ENCODE measurements around the gene ARID5B.

The ARID5B gene

GRCh38 chr10:62130948-62131347 lies 229.4 kb downstream of the ARID5B start:
- Histone ChIP-seq H3K27ac (ENCODE audit: low read length) (no peak overlapping the region), H3K4me1 (ENCODE audit: control insufficient read depth, insufficient read depth, low read length) (no peaks in the 10 kb centered on the region), H3K9me3 (ENCODE audit: control insufficient read depth in 2 of 2, low read length in 2 of 2) (no peaks in the 10 kb centered on the region)

GRCh38 chr10:62131724-62132123 lies 230.2 kb downstream of the ARID5B start:
- Histone ChIP-seq H3K27ac (ENCODE audit: low read length) (no peak overlapping the region), H3K4me1 (ENCODE audit: control insufficient read depth, insufficient read depth, low read length) (no peaks in the 10 kb centered on the region), H3K27me3 (ENCODE audit: control insufficient read depth in 1 of 2, insufficient read depth in 2 of 2, low read length in 2 of 2) (no peaks in the 10 kb centered on the region), H3K9me3 (ENCODE audit: control insufficient read depth in 2 of 2, low read length in 2 of 2) (no peaks in the 10 kb centered on the region), H3K36me3 (ENCODE audit: control insufficient read depth in 2 of 2, insufficient read depth in 2 of 2, low read length in 2 of 2) (no peaks in the 10 kb centered on the region), H3K4me3 (ENCODE audit: low read length in 2 of 2) (no peak overlapping the region), H3K9ac (ENCODE audit: low read length in 2 of 2) (no peak overlapping the region)

More at GRCh38 chr10:62130948-62131347, 229.4 kb downstream of the ARID5B start:
- Histone ChIP-seq H3K9ac (ENCODE audit: low read length in 2 of 2) (no peak overlapping the region), H3K4me3 (ENCODE audit: low read length in 2 of 2) (no peak overlapping the region), H3K36me3 (ENCODE audit: control insufficient read depth in 2 of 2, insufficient read depth in 2 of 2, low read length in 2 of 2) (no peaks in the 10 kb centered on the region), H3K27me3 (ENCODE audit: control insufficient read depth in 1 of 2, insufficient read depth in 2 of 2, low read length in 2 of 2) (no peaks in the 10 kb centered on the region)

GRCh38 chr10:62133618-62134017 lies 232.1 kb downstream of the ARID5B start:
- no peaks in the 10 kb centered on the region for H3K4me1 ChIP-seq (ENCODE audit: control insufficient read depth, insufficient read depth, low read length)
- H3K36me3 ChIP-seq (ENCODE audit: control insufficient read depth in 2 of 2, insufficient read depth in 2 of 2, low read length in 2 of 2) = no peaks in the 10 kb centered on the region
- H3K9ac ChIP-seq (ENCODE audit: low read length in 2 of 2) = no peak overlapping the region
- no peak overlapping the region for H3K27ac ChIP-seq (ENCODE audit: low read length)
- no peaks in the 10 kb centered on the region for H3K27me3 ChIP-seq (ENCODE audit: control insufficient read depth in 1 of 2, insufficient read depth in 2 of 2, low read length in 2 of 2)
- H3K4me3 ChIP-seq (ENCODE audit: low read length in 2 of 2) = no peak overlapping the region
- no peaks in the 10 kb centered on the region for H3K9me3 ChIP-seq (ENCODE audit: control insufficient read depth in 2 of 2, low read length in 2 of 2)

- Histone ChIP-seq H3K27ac (ENCODE audit: low read length) (no peak overlapping the region), H3K36me3 (ENCODE audit: control insufficient read depth in 2 of 2, insufficient read depth in 2 of 2, low read length in 2 of 2) (no peaks in the 10 kb centered on the region), H3K4me3 (ENCODE audit: low read length in 2 of 2) (no peak overlapping the region), H3K4me1 (ENCODE audit: control insufficient read depth, insufficient read depth, low read length) (no peaks in the 10 kb centered on the region), H3K9me3 (ENCODE audit: control insufficient read depth in 2 of 2, low read length in 2 of 2) (no peaks in the 10 kb centered on the region), H3K9ac (ENCODE audit: low read length in 2 of 2) (no peak overlapping the region), H3K27me3 (ENCODE audit: control insufficient read depth in 1 of 2, insufficient read depth in 2 of 2, low read length in 2 of 2) (no peaks in the 10 kb centered on the region)
Measured at GRCh38 chr10:62136931-62137330, 235.4 kb downstream of the ARID5B start.
